HepG2 (cell line): ENCODE data around the gene HAUS1. TPM values are rescaled to one million over a fixed set of nuclear protein-coding genes. Genes with fewer than 3 reads are reported as not detected.

Source experiments
- STAG1 ChIP-seq: sonication (generic); formaldehyde crosslinking; IDR thresholded peaks from 2 replicates; pipeline ENCODE4 v1.4.0; 2020; ENCODE audit warnings: missing genetic modification reagents
- ZBTB4 ChIP-seq: sonication (generic); formaldehyde crosslinking; IDR thresholded peaks from 2 replicates; pipeline ENCODE4 v1.4.0; 2020; ENCODE audit warnings: missing genetic modification reagents, mild to moderate bottlenecking, borderline replicate concordance
- ZNF326 ChIP-seq: sonication (generic); formaldehyde crosslinking; IDR thresholded peaks from 2 replicates; pipeline ENCODE4 v1.4.0; 2020; ENCODE audit warnings: missing genetic modification reagents, borderline replicate concordance
- polyA plus RNA-seq, 8 experiments: library from polyadenylated mRNA; depleted of rRNA in 3 of 8; stranded (reverse) in 7 of 8; unstranded in 1 of 8; fragments of >200 nt; fragmentation: Illumina TruSeq in 4 of 8; extraction: Trizol in 4 of 8; gene quantifications; 2 replicates each; pipeline versions ENCODE4 v1.2.1 to v1.2.3, GENCODE V29; 2011 to 2016; ENCODE audit warnings: low read depth in 4 of 8, missing spikeins in 1 of 8, mixed read lengths in 1 of 8; ENCODE audit not compliant: insufficient read depth in 1 of 8
- total RNA-seq, 5 experiments: library from RNA; depleted of rRNA; stranded (reverse); fragments of >200 nt; fragmentation: Illumina TruSeq; extraction: Trizol; gene quantifications; 2 replicates each; pipeline ENCODE4 v1.2.3, GENCODE V29; 2016; ENCODE audit warnings: low read depth in 1 of 5
- TF ChIP-seq, protein P1 (sequence below): sonication (generic); formaldehyde crosslinking; IDR thresholded peaks from 2 replicates; pipeline ENCODE4 v1.9.0; 2021; ENCODE audit warnings: mild to moderate bottlenecking, missing genetic modification reagents

Gene HAUS1
- total and polyA plus RNA-seq, 2 of the 13 experiments (the other 11 are each of a cell fraction or from before 2014, with no cell fraction given) = 20.6 to 59.2 TPM

- TF ChIP-seq ZBTB4 = no peak
- TF ChIP-seq, protein P1, sequence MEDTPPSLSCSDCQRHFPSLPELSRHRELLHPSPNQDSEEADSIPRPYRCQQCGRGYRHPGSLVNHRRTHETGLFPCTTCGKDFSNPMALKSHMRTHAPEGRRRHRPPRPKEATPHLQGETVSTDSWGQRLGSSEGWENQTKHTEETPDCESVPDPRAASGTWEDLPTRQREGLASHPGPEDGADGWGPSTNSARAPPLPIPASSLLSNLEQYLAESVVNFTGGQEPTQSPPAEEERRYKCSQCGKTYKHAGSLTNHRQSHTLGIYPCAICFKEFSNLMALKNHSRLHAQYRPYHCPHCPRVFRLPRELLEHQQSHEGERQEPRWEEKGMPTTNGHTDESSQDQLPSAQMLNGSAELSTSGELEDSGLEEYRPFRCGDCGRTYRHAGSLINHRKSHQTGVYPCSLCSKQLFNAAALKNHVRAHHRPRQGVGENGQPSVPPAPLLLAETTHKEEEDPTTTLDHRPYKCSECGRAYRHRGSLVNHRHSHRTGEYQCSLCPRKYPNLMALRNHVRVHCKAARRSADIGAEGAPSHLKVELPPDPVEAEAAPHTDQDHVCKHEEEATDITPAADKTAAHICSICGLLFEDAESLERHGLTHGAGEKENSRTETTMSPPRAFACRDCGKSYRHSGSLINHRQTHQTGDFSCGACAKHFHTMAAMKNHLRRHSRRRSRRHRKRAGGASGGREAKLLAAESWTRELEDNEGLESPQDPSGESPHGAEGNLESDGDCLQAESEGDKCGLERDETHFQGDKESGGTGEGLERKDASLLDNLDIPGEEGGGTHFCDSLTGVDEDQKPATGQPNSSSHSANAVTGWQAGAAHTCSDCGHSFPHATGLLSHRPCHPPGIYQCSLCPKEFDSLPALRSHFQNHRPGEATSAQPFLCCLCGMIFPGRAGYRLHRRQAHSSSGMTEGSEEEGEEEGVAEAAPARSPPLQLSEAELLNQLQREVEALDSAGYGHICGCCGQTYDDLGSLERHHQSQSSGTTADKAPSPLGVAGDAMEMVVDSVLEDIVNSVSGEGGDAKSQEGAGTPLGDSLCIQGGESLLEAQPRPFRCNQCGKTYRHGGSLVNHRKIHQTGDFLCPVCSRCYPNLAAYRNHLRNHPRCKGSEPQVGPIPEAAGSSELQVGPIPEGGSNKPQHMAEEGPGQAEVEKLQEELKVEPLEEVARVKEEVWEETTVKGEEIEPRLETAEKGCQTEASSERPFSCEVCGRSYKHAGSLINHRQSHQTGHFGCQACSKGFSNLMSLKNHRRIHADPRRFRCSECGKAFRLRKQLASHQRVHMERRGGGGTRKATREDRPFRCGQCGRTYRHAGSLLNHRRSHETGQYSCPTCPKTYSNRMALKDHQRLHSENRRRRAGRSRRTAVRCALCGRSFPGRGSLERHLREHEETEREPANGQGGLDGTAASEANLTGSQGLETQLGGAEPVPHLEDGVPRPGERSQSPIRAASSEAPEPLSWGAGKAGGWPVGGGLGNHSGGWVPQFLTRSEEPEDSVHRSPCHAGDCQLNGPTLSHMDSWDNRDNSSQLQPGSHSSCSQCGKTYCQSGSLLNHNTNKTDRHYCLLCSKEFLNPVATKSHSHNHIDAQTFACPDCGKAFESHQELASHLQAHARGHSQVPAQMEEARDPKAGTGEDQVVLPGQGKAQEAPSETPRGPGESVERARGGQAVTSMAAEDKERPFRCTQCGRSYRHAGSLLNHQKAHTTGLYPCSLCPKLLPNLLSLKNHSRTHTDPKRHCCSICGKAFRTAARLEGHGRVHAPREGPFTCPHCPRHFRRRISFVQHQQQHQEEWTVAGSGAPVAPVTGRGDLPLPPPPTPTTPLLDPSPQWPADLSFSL (CRISPR knock-in tag) = no peak
- no peak for TF ChIP-seq STAG1 (CRISPR knock-in tag)
- no peak for TF ChIP-seq ZNF326 (CRISPR knock-in tag)
Observed at GRCh38 chr18:46104128-46104911, at the start of gene HAUS1 (continued).
